ENCODE data around the gene PCNX2.

- TF ChIP-seq CTCF (IDR thresholded peaks at IDR 0.05) (no peak), POLR2A (IDR thresholded peaks at IDR 0.05) (no peak)
Observed at GRCh38 chr1:233102341-233102740, 193.2 kb downstream of the PCNX2 start.

Data from prostate gland (tissue), 2 donors.